ENCODE data around the gene IL26. TPM values are rescaled to one million over a fixed set of nuclear protein-coding genes. Genes with fewer than 3 reads are reported as not detected.

The IL26 gene, protein sequence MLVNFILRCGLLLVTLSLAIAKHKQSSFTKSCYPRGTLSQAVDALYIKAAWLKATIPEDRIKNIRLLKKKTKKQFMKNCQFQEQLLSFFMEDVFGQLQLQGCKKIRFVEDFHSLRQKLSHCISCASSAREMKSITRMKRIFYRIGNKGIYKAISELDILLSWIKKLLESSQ
- total RNA-seq = not detected

DNA sequence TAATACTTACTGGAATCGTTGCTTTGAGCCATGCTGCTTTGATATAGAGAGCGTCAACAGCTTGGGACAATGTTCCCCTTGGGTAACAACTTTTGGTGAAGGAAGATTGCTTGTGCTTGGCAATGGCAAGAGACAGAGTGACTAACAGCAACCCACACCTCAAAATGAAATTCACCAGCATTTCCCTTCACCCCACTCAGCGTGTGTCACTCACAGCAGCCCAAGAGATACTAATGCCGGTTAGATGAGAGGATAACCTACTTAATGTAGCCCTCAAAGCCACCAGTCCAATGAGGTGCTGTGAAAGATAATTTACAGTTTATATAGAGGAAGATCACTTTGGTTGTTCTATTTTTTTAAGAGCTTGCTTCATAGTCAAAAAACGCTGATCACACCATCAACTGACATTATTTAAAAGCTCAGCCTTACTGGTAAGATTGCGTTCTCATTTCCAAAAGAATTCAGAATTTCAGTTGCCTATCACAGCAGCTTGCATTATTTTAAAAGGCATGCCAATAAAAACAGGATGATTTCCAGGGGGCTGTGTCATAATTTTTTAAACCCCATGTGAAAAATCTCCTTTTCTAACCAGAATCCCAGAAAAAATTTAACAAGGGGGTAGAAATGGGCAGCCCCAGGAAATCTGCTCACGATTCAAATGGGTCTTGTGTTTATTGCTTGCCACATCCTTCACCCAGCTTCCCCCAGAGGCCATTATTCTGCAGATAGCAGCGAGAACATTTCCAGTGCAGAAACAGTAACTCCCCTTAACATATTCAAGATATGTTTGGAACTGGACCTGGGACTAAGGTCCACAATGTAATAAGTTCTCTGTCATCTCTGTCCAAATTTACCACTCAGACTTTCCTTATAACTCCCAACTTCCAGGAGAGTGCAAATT lies at the start of gene IL26:
Gene IL26 (minus strand): TSS at position 235 of the 901 bp plus-strand sequence. CDS start 54 bp downstream, at position 181.

DNA sequence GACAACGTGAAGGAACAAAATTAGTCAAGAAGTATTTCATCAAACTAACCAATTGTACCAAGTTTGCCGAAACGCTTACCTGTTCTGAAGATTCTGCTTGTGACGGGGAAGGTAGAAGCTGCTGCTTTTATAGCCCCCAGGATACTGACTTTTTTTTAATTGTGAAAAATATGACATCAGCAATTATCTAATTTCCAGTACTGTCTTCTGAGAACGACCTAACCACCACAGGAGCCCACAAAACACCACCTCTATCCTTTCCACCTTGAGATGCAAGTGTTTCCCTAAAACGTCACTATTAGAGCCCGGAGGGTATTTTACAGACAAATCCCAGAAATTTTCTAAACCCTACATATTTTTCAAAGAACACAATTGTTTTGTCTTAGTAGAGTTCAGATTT lies 27.9 kb upstream of the IL26 start, which contains the start of gene IL22:
Gene IL22 (minus strand): TSS at position 101 of the 400 bp plus-strand sequence. CDS start 156 bp downstream, outside the sequence.

GRCh38 chr12:68159681-68160304 lies 65.8 kb downstream of the IL26 start, which contains the start of gene IFNG:
IFNG (minus strand) TSS chr12:68159740; CDS start chr12:68159615, 125 bp downstream.

Other genes starting within 250 kb of the IL26 start
- gene IFNG-AS1, start 236.4 kb downstream of the IL26 start, total RNA-seq = not detected
- gene IFNG, start 66.1 kb downstream of the IL26 start, total RNA-seq = not detected
- gene IL22, start 27.8 kb upstream of the IL26 start, total RNA-seq = not detected
- gene MDM1, start 106.6 kb upstream of the IL26 start, total RNA-seq = 10 to 100 TPM; 12.7 to 13.1 TPM